ENCODE results near the gene GALNS. TPM values are rescaled to one million over a fixed set of nuclear protein-coding genes. Genes with fewer than 3 reads are reported as not detected.

GALNS gene
- total RNA-seq, 1 experiment from 2014 or later: 29.5 TPM

DNA sequence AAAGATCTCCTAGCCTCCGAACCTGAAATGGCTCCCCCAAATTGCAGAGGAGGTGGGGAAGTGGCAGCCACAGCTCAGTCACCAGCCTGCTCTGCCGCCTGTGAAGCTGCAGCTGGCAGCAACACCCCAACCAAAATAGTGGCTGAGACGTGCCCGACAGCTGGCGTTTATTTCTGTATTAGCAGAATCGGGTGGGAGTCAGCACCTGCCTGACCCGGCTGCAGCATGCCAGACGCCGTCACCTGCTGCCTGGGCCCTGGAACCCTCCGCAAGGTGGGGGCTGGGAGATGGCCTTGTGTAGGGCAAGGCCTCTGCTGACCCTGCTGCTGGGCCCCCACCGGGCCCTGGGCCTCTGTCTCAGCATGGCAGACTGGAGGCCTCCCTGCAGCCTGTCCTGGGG lies 27.2 kb upstream of the GALNS start:
- H3K9me3 Mint-ChIP-seq: no peaks in the 10 kb centered on the region
- ChIA-PET POLR2A (no interaction called here), CTCF (no interaction called here)
- no peak for TF ChIP-seq PRDM15 (CRISPR knock-in tag; IDR thresholded peaks at IDR 0.05)
- no peak for TF ChIP-seq MYBL2 (CRISPR knock-in tag; IDR thresholded peaks at IDR 0.05)
- TF ChIP-seq NR2C2 (CRISPR knock-in tag; IDR thresholded peaks at IDR 0.05): no peak
- no peak for TF ChIP-seq PRRX2 (CRISPR knock-in tag; IDR thresholded peaks at IDR 0.05)
- no peak for TF ChIP-seq GRHL2 (CRISPR knock-in tag; IDR thresholded peaks at IDR 0.05; ENCODE audit: insufficient replicate concordance, severe bottlenecking)
- no peak for TF ChIP-seq ZBTB43 (CRISPR knock-in tag; IDR thresholded peaks at IDR 0.05)
- no peak for TF ChIP-seq CDX4 (CRISPR knock-in tag; IDR thresholded peaks at IDR 0.05; ENCODE audit: borderline replicate concordance)
- no peak overlapping the region for H3K27ac Mint-ChIP-seq
- no peak for DNase-seq (ENCODE audit: low spot score)
- no peaks in the 10 kb centered on the region; the same call in 1 of the 2 replicates for H3K27me3 Mint-ChIP-seq (ENCODE audit: low read depth)
- no peaks in the 10 kb centered on the region for H3K36me3 Mint-ChIP-seq
- no peaks in the 10 kb centered on the region for H3K4me1 Mint-ChIP-seq
- H3K4me3 Mint-ChIP-seq: no peak overlapping the region
- ATAC-seq: no peak

GRCh38 chr16:88883117-88883895 lies 26.6 kb upstream of the GALNS start:
- no peak for ATAC-seq
- Mint-ChIP-seq H3K27ac (no peak overlapping the region), H3K27me3 (ENCODE audit: low read depth) (no peaks in the 10 kb centered on the region; the same call in 1 of the 2 replicates), H3K36me3 (no peaks in the 10 kb centered on the region), H3K4me3 (no peak overlapping the region), H3K9me3 (no peaks in the 10 kb centered on the region), H3K4me1 (no peaks in the 10 kb centered on the region)
- ChIA-PET POLR2A (no interaction called here), CTCF (no interaction called here)
- DNase-seq (ENCODE audit: low spot score): no peak
- TF ChIP-seq KAT7 (CRISPR knock-in tag; IDR thresholded peaks at IDR 0.05; ENCODE audit: borderline replicate concordance): no peak
- no peak for TF ChIP-seq ZNF317 (CRISPR knock-in tag; IDR thresholded peaks at IDR 0.05; ENCODE audit: borderline replicate concordance, low read depth)
- TF ChIP-seq NR2C2 (CRISPR knock-in tag; IDR thresholded peaks at IDR 0.05): no peak
- TF ChIP-seq ZNF281 (CRISPR knock-in tag; IDR thresholded peaks at IDR 0.05): no peak
- TF ChIP-seq ZNF416 (CRISPR knock-in tag; IDR thresholded peaks at IDR 0.05): no peak
- TF ChIP-seq ZNF671 (CRISPR knock-in tag; IDR thresholded peaks at IDR 0.05): no peak
